Endothelial cell of umbilical vein (primary cell): ENCODE data around the gene UTF1. TPM values are rescaled to one million over a fixed set of nuclear protein-coding genes. Genes with fewer than 3 reads are reported as not detected.

ENCODE experiments used
- BruUV-seq: library from RNA; stranded (reverse); fragments of 400-500 nt; replicated peaks from 2 replicates; lab custom pipeline; 2021; lab: Mats Ljungman, UMichigan
- CTCF ChIA-PET: fragments of 300-600, 350-600 bp; sonication (Branson Sonifier 250); formaldehyde crosslinking; loops from one replicate; lab custom pipeline; 2021; ENCODE audit warnings: antibody characterized with exemption, inconsistent platforms; lab: Charles Lee
- POLR2A ChIA-PET: fragments of 300-600, 350-600 bp; sonication (Branson Sonifier 250); formaldehyde crosslinking; loops from one replicate; lab custom pipeline; 2021; ENCODE audit warnings: antibody characterized with exemption, inconsistent platforms; lab: Charles Lee
- DNase-seq: peaks from one replicate; pipeline ENCODE4 v3.0.0-alpha.2; 2011; ENCODE audit warnings: low read depth, low spot score
- FAIRE-seq: peaks from 2 replicates; lab custom pipeline; 2011; peaks lifted over from hg19 to GRCh38; lab: Jason Lieb, UNC
- H2AFZ ChIP-seq: 2 replicates; pipeline ENCODE4 v1.6.0; 2012; ENCODE audit warnings: low read depth, low read length, control low read depth, inconsistent platforms
- H3K27ac ChIP-seq: 2 replicates; pipeline ENCODE4 v1.5.1; 2011; ENCODE audit warnings: low read depth, mild to moderate bottlenecking, control low read depth, low read length, moderate library complexity; ENCODE audit not compliant: insufficient read depth
- H3K27me3 ChIP-seq, 2 experiments: 2 replicates each; pipeline versions ENCODE4 v1.6.0 to v1.6.1; 2011; ENCODE audit warnings: low read length in 2 of 2, mixed read lengths in 1 of 2; ENCODE audit not compliant: control insufficient read depth in 2 of 2, insufficient read depth in 2 of 2
- H3K36me3 ChIP-seq, 2 experiments: 2 replicates in 1 of 2; 3 replicates in 1 of 2; pipeline ENCODE4 v1.5.1; 2011; ENCODE audit warnings: low read length in 2 of 2, mild to moderate bottlenecking in 1 of 2, moderate library complexity in 1 of 2; ENCODE audit not compliant: control insufficient read depth in 2 of 2, insufficient read depth in 2 of 2; ENCODE audit errors: extremely low read depth in 1 of 2
- H3K4me1 ChIP-seq: 3 replicates; pipeline ENCODE4 v1.5.1; 2011; ENCODE audit warnings: mild to moderate bottlenecking, low read length; ENCODE audit not compliant: control insufficient read depth, insufficient read depth; ENCODE audit errors: extremely low read depth
- H3K4me2 ChIP-seq: 2 replicates; pipeline ENCODE4 v1.6.1; 2011; ENCODE audit warnings: low read length, control low read depth, mixed read lengths; ENCODE audit not compliant: insufficient read depth
- H3K4me3 ChIP-seq, 3 experiments: fragments of 200-600 bp in 1 of 3; sonication (generic), shearing (Covaris generic) in 1 of 3; replicated peaks in 1 of 3; 2 replicates each; pipeline ENCODE4 v1.5.1; 2011 to 2016; ENCODE audit warnings: control low read depth in 3 of 3, low read length in 3 of 3, mild to moderate bottlenecking in 2 of 3, inconsistent platforms in 1 of 3, low read depth in 1 of 3, moderate library complexity in 1 of 3; ENCODE audit not compliant: insufficient read depth in 1 of 3
- H3K79me2 ChIP-seq: 2 replicates; pipeline ENCODE4 v1.6.0; 2012; ENCODE audit warnings: low read length, inconsistent platforms; ENCODE audit not compliant: control insufficient read depth, insufficient read depth
- H3K9ac ChIP-seq: replicated peaks from 2 replicates; pipeline ENCODE3; 2011; ENCODE audit warnings: low read length, control low read depth; ENCODE audit not compliant: insufficient read depth; ENCODE audit errors: extremely low read depth
- H3K9me1 ChIP-seq: replicated peaks from 3 replicates; pipeline ENCODE4 v1.6.0; 2011; ENCODE audit warnings: mild to moderate bottlenecking, low read length; ENCODE audit not compliant: control insufficient read depth, insufficient read depth; ENCODE audit errors: extremely low read depth
- H3K9me3 ChIP-seq: replicated peaks from 2 replicates; pipeline ENCODE4 v1.5.1; 2012; ENCODE audit warnings: low read length, inconsistent platforms; ENCODE audit not compliant: control insufficient read depth, insufficient read depth
- H4K20me1 ChIP-seq: replicated peaks from 2 replicates; pipeline ENCODE3; 2011; ENCODE audit warnings: mild to moderate bottlenecking, low read length; ENCODE audit not compliant: control insufficient read depth, insufficient read depth; ENCODE audit errors: extremely low read depth
- EZH2 ChIP-seq: IDR thresholded peaks from 2 replicates; pipeline ENCODE4 v1.6.1; 2012; ENCODE audit warnings: borderline replicate concordance, low read depth, mild to moderate bottlenecking, moderate library complexity, low read length, inconsistent platforms; ENCODE audit not compliant: severe bottlenecking
- FOS ChIP-seq: IDR thresholded peaks from 2 replicates; pipeline ENCODE4 v1.6.1; 2011; ENCODE audit warnings: mild to moderate bottlenecking, low read length, moderate library complexity, borderline replicate concordance; ENCODE audit not compliant: insufficient read depth
- GATA2 ChIP-seq: IDR thresholded peaks from 2 replicates; pipeline ENCODE4 v1.7.0; 2011; ENCODE audit warnings: low read depth, mild to moderate bottlenecking, moderate library complexity, mixed read lengths, low read length; ENCODE audit not compliant: insufficient read length, insufficient read depth
- JUN ChIP-seq: IDR thresholded peaks from 2 replicates; pipeline ENCODE4 v1.6.1; 2011; ENCODE audit warnings: borderline replicate concordance, low read depth; ENCODE audit not compliant: insufficient read length, insufficient read depth
- MYC ChIP-seq: IDR thresholded peaks from one replicate; pipeline ENCODE4 v1.6.1; 2011; ENCODE audit warnings: mild to moderate bottlenecking, low read depth, low read length
- POLR2A ChIP-seq: IDR thresholded peaks from 2 replicates; pipeline ENCODE4 v1.6.1; 2012; ENCODE audit warnings: low read depth, mild to moderate bottlenecking, control low read depth, low read length
- POLR2AphosphoS5 ChIP-seq: IDR thresholded peaks from 2 replicates; pipeline ENCODE4 v1.6.1; 2012; ENCODE audit warnings: low read depth, mild to moderate bottlenecking, control low read depth, low read length, moderate library complexity; ENCODE audit not compliant: insufficient read depth
- dilution Hi-C: fragments of 300-500 bp; cut with MboI; formaldehyde crosslinking; loops from one replicate; pipeline ENCODE4 v1.15.0; 2019; ENCODE audit warnings: low sequenced_read_pairs; ENCODE audit not compliant: extremely low pct_ligation_motif_present
- intact Hi-C: fragments of 100-400 bp; cut with micrococcal nuclease; formaldehyde crosslinking; loops from one replicate; pipeline ENCODE4 v1.10.0; 2022
- polyA plus RNA-seq, 4 experiments: library from polyadenylated mRNA; depleted of rRNA in 3 of 4; stranded (reverse) in 3 of 4; unstranded in 1 of 4; fragments of >200 nt; gene quantifications; 2 replicates each; pipeline versions ENCODE4 v1.2.1 to v1.2.3, GENCODE V29; 2011 to 2012; ENCODE audit warnings: missing spikeins in 1 of 4
- total RNA-seq: library from RNA; stranded (reverse); gene quantifications from 2 replicates; pipeline ENCODE4 v1.2.3, GENCODE V29; 2021
- TF ChIP-seq, protein P1 (sequence below): IDR thresholded peaks from 2 replicates; pipeline ENCODE4 v1.6.1; 2011; ENCODE audit not compliant: insufficient read depth, insufficient read length
- TF ChIP-seq, protein P2 (sequence below), 2 donors: IDR thresholded peaks; 1 replicate in 1 of 2; 2 replicates in 1 of 2; pipeline ENCODE4 v1.5.1; 2011; ENCODE audit warnings: low read length in 2 of 2, mild to moderate bottlenecking in 2 of 2, moderate library complexity in 2 of 2, control low read depth in 1 of 2, inconsistent platforms in 1 of 2, low read depth in 1 of 2; ENCODE audit not compliant: insufficient read depth in 1 of 2; ENCODE audit errors: extremely low read depth in 1 of 2

UTF1 gene
- total and polyA plus RNA-seq, 2 donors (not counting 3 experiments of a cell fraction or from before 2014, with no cell fraction given): not detected

DNA sequence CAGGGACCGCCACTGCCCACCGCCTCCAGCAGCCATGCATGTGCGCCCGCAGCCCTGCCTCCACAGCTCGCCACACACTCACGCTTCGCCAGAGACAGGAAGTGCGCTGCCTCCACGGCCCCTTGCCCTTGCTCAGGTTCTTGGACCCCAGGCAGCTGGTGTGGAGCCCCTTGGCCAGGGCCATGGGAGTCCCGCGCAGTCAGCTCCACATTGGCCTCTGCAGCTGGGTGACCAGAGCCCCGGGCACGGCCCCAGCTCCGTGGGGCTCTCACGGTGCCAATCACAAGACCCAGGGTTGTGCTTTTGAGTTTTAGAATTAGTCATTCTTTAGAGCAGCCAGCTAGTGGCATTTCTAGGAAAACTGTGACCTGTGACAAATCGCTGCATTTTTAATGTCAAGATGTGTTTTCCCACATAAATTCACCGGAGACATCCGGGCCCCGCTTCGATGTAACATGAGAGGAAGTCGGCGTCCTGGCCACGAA is 4.3 kb upstream of the UTF1 start:
- Histone ChIP-seq H3K9ac (no peak overlapping the region), H3K9me1 (no peaks in the 10 kb centered on the region), H3K9me3 (no peaks in the 10 kb centered on the region), H3K36me3 (no peaks in the 10 kb centered on the region), H3K4me2 (no peak overlapping the region), H3K4me3 (no peak overlapping the region), H3K27ac (no peak overlapping the region), H2AFZ (no peak overlapping the region), H3K27me3 (peaks cover 9 to 15% of the 10 kb centered on the region in 2 experiments), H4K20me1 (no peaks in the 10 kb centered on the region), H3K79me2 (no peaks in the 10 kb centered on the region), H3K4me1 (no peaks in the 10 kb centered on the region)
- DNase-seq: no peak
- ChIA-PET CTCF (no interaction called here), POLR2A (no interaction called here)
- TF ChIP-seq EZH2 (no peak), POLR2A (no peak), MYC (no peak), POLR2AphosphoS5 (no peak), FOS (no peak), GATA2 (no peak), JUN (no peak)
- TF ChIP-seq, protein P1, sequence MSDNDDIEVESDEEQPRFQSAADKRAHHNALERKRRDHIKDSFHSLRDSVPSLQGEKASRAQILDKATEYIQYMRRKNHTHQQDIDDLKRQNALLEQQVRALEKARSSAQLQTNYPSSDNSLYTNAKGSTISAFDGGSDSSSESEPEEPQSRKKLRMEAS: no peak
- TF ChIP-seq, protein P2, sequence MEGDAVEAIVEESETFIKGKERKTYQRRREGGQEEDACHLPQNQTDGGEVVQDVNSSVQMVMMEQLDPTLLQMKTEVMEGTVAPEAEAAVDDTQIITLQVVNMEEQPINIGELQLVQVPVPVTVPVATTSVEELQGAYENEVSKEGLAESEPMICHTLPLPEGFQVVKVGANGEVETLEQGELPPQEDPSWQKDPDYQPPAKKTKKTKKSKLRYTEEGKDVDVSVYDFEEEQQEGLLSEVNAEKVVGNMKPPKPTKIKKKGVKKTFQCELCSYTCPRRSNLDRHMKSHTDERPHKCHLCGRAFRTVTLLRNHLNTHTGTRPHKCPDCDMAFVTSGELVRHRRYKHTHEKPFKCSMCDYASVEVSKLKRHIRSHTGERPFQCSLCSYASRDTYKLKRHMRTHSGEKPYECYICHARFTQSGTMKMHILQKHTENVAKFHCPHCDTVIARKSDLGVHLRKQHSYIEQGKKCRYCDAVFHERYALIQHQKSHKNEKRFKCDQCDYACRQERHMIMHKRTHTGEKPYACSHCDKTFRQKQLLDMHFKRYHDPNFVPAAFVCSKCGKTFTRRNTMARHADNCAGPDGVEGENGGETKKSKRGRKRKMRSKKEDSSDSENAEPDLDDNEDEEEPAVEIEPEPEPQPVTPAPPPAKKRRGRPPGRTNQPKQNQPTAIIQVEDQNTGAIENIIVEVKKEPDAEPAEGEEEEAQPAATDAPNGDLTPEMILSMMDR (IDR thresholded peaks at IDR 0.05; ENCODE audit: extremely low read depth in 1 of 2, insufficient read depth in 1 of 2, low read depth in 1 of 2, low read length in 2 of 2): no peak
- BruUV-seq: no TSS peak
- dilution Hi-C loops: no loop called here
- FAIRE-seq: no peak
- intact Hi-C loops: no loop called here
